Neural cell (in vitro differentiated cells): ENCODE measurements around the gene ZNF512B.

Source experiments
- EZH2 ChIP-seq: fragments of 200-600, 300-800 bp; shearing (Covaris generic), sonication (generic); IDR thresholded peaks from 2 replicates; pipeline ENCODE4 v1.6.1; 2014; ENCODE audit warnings: antibody characterized with exemption, low read length, borderline replicate concordance, mild to moderate bottlenecking; ENCODE audit not compliant: insufficient read depth, poor library complexity, severe bottlenecking
- REST ChIP-seq: IDR thresholded peaks from 2 replicates; pipeline ENCODE4 v1.6.1; 2012; ENCODE audit warnings: borderline replicate concordance
- SMC3 ChIP-seq: fragments of 450-650 bp; conservative IDR thresholded peaks from 2 replicates; pipeline ENCODE4 v1.6.1; 2014; ENCODE audit warnings: antibody characterized with exemption, mild to moderate bottlenecking, moderate library complexity; ENCODE audit not compliant: poor library complexity
- TAF1 ChIP-seq: IDR thresholded peaks from 2 replicates; pipeline ENCODE4 v1.6.1; 2012; ENCODE audit warnings: low read depth
- TF ChIP-seq, protein P1 (sequence below): fragments of 450-650 bp; IDR thresholded peaks from 2 replicates; pipeline ENCODE4 v1.5.1; 2014; ENCODE audit warnings: antibody characterized with exemption, mild to moderate bottlenecking, moderate library complexity; ENCODE audit not compliant: poor library complexity, severe bottlenecking

- TF ChIP-seq, protein P1, sequence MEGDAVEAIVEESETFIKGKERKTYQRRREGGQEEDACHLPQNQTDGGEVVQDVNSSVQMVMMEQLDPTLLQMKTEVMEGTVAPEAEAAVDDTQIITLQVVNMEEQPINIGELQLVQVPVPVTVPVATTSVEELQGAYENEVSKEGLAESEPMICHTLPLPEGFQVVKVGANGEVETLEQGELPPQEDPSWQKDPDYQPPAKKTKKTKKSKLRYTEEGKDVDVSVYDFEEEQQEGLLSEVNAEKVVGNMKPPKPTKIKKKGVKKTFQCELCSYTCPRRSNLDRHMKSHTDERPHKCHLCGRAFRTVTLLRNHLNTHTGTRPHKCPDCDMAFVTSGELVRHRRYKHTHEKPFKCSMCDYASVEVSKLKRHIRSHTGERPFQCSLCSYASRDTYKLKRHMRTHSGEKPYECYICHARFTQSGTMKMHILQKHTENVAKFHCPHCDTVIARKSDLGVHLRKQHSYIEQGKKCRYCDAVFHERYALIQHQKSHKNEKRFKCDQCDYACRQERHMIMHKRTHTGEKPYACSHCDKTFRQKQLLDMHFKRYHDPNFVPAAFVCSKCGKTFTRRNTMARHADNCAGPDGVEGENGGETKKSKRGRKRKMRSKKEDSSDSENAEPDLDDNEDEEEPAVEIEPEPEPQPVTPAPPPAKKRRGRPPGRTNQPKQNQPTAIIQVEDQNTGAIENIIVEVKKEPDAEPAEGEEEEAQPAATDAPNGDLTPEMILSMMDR = peak; percentile 96
- TF ChIP-seq SMC3 = peak; percentile 88
- TF ChIP-seq REST = no peak
- TF ChIP-seq TAF1 = no peak
- no peak for TF ChIP-seq EZH2
Measured at GRCh38 chr20:63973636-63974401, 4.1 kb upstream of the ZNF512B start.
